HEK293 (cell line): ENCODE results near the gene SNX4.

Experiments used
- ZNF274 ChIP-seq, 2 experiments: fragments of 200-500 bp in 1 of 2; fragments of 450-650 bp in 1 of 2; sonication (Bioruptor generic) in 1 of 2; formaldehyde crosslinking in 1 of 2; IDR thresholded peaks; 2 replicates each; pipeline versions ENCODE4 v1.5.1 to v1.6.1; 2014 to 2016; ENCODE audit warnings: borderline replicate concordance in 1 of 2, inconsistent platforms in 1 of 2, low read length in 1 of 2, missing biosample characterization in 1 of 2, missing genetic modification characterization in 1 of 2
- ZNF701 ChIP-seq: fragments of 450-650 bp; formaldehyde crosslinking; IDR thresholded peaks from 2 replicates; pipeline ENCODE4 v1.5.1; 2016; ENCODE audit warnings: missing biosample characterization, missing genetic modification characterization
- TF ChIP-seq, protein P1 (sequence below): fragments of 450-650 bp; formaldehyde crosslinking; IDR thresholded peaks from 2 replicates; pipeline ENCODE4 v1.5.1; 2017; ENCODE audit warnings: missing biosample characterization, mild to moderate bottlenecking, missing genetic modification characterization, moderate library complexity
- TF ChIP-seq, protein P2 (sequence below): fragments of 450-650 bp; formaldehyde crosslinking; IDR thresholded peaks from 2 replicates; pipeline ENCODE4 v1.5.1; 2016; ENCODE audit warnings: missing biosample characterization, missing genetic modification characterization

DNA sequence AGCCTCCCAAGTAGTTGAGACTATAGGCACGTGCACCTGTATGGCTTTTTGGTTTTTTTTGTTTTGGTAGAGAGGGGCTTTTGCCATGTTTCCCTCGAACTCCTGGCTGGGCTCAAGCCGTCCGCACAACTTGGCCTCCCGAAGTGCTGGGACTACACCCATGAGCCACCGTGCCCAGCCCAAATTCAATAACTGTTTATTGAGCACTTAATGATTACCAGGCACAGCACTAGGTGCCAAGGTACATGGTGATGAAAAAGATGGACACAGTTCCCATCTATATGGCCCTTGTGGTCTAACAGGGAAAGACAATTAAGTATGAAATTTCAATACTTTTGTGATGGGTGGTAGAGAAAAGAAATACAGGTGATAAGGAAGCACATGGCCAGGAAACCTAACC, 109.1 kb downstream of the SNX4 start:
- TF ChIP-seq, protein P1, sequence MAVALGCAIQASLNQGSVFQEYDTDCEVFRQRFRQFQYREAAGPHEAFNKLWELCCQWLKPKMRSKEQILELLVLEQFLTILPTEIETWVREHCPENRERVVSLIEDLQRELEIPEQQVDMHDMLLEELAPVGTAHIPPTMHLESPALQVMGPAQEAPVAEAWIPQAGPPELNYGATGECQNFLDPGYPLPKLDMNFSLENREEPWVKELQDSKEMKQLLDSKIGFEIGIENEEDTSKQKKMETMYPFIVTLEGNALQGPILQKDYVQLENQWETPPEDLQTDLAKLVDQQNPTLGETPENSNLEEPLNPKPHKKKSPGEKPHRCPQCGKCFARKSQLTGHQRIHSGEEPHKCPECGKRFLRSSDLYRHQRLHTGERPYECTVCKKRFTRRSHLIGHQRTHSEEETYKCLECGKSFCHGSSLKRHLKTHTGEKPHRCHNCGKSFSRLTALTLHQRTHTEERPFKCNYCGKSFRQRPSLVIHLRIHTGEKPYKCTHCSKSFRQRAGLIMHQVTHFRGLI (tag by site-specific recombination): no peak
- TF ChIP-seq ZNF701 (tag by site-specific recombination) (no peak), ZNF274 (IDR thresholded peaks at IDR 0.05; ENCODE audit: low read length) (no peak), ZNF274 (tag by site-specific recombination; IDR thresholded peaks at IDR 0.05; ENCODE audit: borderline replicate concordance) (no peak)
- TF ChIP-seq, protein P2, sequence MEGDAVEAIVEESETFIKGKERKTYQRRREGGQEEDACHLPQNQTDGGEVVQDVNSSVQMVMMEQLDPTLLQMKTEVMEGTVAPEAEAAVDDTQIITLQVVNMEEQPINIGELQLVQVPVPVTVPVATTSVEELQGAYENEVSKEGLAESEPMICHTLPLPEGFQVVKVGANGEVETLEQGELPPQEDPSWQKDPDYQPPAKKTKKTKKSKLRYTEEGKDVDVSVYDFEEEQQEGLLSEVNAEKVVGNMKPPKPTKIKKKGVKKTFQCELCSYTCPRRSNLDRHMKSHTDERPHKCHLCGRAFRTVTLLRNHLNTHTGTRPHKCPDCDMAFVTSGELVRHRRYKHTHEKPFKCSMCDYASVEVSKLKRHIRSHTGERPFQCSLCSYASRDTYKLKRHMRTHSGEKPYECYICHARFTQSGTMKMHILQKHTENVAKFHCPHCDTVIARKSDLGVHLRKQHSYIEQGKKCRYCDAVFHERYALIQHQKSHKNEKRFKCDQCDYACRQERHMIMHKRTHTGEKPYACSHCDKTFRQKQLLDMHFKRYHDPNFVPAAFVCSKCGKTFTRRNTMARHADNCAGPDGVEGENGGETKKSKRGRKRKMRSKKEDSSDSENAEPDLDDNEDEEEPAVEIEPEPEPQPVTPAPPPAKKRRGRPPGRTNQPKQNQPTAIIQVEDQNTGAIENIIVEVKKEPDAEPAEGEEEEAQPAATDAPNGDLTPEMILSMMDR: no peak
